COLO668 (cell line): Measurements from ENCODE around the gene GAS6.
A peak's percentile ranks its signal among the peaks of the same experiment; 100 is the strongest.

Source experiments
- DNase-seq: peaks from one replicate; lab custom pipeline; 2025; ENCODE audit not compliant: unreplicated experiment; lab: John Stamatoyannopoulos, UW

The GAS6 gene

GRCh38 chr13:113888701-113889330 lies 24.9 kb upstream of the GAS6 start:
- no peak for DNase-seq

- DNase-seq, result no peak
Observed at GRCh38 chr13:113887700-113888201, 23.9 kb upstream of the GAS6 start.

- peak; percentile 89 for DNase-seq
Observed at GRCh38 chr13:113886561-113887112, 22.8 kb upstream of the GAS6 start.

GRCh38 chr13:113884821-113885220 lies 20.9 kb upstream of the GAS6 start:
- DNase-seq, result no peak

GRCh38 chr13:113883921-113884804 lies 20.3 kb upstream of the GAS6 start:
- DNase-seq, result no peak

- no peak for DNase-seq
Observed at GRCh38 chr13:113883314-113883811, 19.5 kb upstream of the GAS6 start.

- DNase-seq, result no peak
Observed at GRCh38 chr13:113882716-113883115, 18.8 kb upstream of the GAS6 start.

GRCh38 chr13:113882267-113882630 lies 18.4 kb upstream of the GAS6 start:
- no peak for DNase-seq

- DNase-seq, result no peak
Observed at GRCh38 chr13:113881614-113882266, 17.9 kb upstream of the GAS6 start.

GRCh38 chr13:113880651-113881611 lies 17.1 kb upstream of the GAS6 start:
- DNase-seq, result no peak

- no peak for DNase-seq
Observed at GRCh38 chr13:113879494-113880360, 15.9 kb upstream of the GAS6 start.

GRCh38 chr13:113879017-113879416 lies 15.1 kb upstream of the GAS6 start:
- no peak for DNase-seq

GRCh38 chr13:113877149-113877990 lies 13.5 kb upstream of the GAS6 start:
- DNase-seq, result no peak

GRCh38 chr13:113876346-113877148 lies 12.7 kb upstream of the GAS6 start:
- DNase-seq, result no peak

GRCh38 chr13:113875837-113876281 lies 12.0 kb upstream of the GAS6 start:
- no peak for DNase-seq

GRCh38 chr13:113875429-113875815 lies 11.5 kb upstream of the GAS6 start:
- DNase-seq, result no peak
